CD4-positive, alpha-beta T cell treated with Interleukin-4 for 4 hours (primary cell): ENCODE data around the gene AGBL4.
A peak's percentile ranks its signal among the peaks of the same experiment; 100 is the strongest.

Experiments used
- DNase-seq: peaks from one replicate; pipeline ENCODE4 v3.0.0-alpha.2; 2020

AGBL4 gene

GRCh38 chr1:48499211-48499735, 1524.5 kb downstream of the AGBL4 start:
- no peak for DNase-seq

- peak; percentile 56 for DNase-seq
Measured at GRCh38 chr1:48498096-48498791, 1525.5 kb downstream of the AGBL4 start.

- DNase-seq = no peak
Measured at GRCh38 chr1:48495911-48496310, 1527.8 kb downstream of the AGBL4 start.

- DNase-seq = no peak
Measured at GRCh38 chr1:48495166-48495565, 1528.6 kb downstream of the AGBL4 start.

- no peak for DNase-seq
Measured at GRCh38 chr1:48493970-48494769, 1529.6 kb downstream of the AGBL4 start.

- no peak for DNase-seq
Measured at GRCh38 chr1:48493041-48493440, 1530.7 kb downstream of the AGBL4 start.

GRCh38 chr1:48492392-48492791, 1531.4 kb downstream of the AGBL4 start:
- no peak for DNase-seq

- DNase-seq = no peak
Measured at GRCh38 chr1:48488721-48489120, 1535.0 kb downstream of the AGBL4 start.
